COLO829 (cell line): ENCODE results near the gene CLN3.
A peak's percentile ranks its signal among the peaks of the same experiment; 100 is the strongest.
"Not testable (repeated sequence)": the region's sequence is repeated elsewhere in the genome, so short reads cannot be mapped to it uniquely, and the experiment has no call there.

Source experiments
- DNase-seq: peaks from one replicate; pipeline ENCODE4 v3.0.0; 2012; ENCODE audit warnings: low spot score

Gene CLN3

GRCh38 chr16:28491970-28492474, at the start of gene CLN3:
Gene CLN3, minus strand, starts transcription at chr16:28492074. Its CDS starts 315 bp downstream, at chr16:28491759.
- DNase-seq, result peak; percentile 96

DNA sequence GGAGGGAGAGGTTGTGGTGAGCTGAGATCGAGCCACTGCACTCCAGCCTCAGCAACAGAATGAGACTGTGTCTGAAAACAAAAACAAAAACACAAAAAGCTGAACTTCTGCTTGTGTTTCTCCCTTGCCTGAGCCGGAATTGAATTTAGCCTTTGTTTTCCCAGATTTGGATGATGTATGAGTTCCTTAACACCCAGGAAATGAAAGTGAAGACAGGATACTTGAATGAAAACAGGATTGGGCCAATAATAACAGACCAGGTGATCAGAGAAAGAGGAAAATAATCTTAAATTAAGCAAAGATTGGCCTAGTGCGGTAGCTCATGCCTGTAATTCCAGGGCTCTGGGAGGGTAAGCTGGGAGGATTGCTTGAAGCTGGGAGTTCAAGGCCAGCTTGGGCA, 48.5 kb upstream of the CLN3 start:
- DNase-seq, result no peak

DNA sequence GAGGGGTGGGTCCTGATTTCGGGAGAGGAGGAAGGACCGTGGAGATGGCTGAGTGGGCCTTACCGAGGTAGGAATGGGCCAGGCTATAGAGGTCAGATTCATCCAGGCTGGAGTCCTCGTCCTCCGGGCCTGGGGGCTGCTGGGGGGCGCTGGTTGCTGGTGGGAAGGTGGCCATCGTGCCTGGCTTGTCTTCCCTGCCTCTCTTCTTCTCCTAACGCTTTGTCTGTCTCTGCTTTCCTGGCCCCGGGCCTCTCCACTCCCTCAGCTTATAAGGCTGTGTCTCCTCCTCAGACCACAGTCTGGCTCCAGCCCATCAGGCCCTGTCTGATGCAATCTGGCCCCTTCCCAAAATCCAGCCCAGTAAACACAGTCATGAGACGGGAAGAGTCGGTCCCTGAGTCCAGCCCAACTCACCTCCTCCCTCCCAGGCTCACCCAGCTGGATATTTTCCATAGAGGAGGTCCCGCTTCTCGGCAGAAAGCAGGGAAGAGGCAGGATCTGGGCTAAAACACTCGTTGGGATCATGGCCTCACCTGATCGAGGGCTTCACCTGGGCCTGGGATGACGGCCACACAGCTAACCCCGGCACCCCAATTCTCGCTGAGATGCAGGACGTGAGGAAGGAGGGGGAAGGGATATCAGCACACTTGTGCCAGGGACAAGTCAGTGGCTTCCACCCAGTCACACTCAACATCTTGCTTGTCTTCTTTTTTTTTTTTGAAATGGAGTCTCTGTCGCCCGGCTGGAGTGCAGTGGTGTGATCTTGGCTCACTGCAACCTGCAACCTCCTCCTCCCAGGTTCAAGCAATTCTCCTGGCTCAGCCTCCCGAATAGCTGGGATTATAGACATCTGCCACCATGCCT, 47.1 kb upstream of the CLN3 start, which contains the start of gene NUPR1:
Gene NUPR1, minus strand, starts transcription at position 242 of the 864 bp plus-strand sequence. Its CDS starts 67 bp downstream, at position 175.
- peak; percentile 63 for DNase-seq

DNA sequence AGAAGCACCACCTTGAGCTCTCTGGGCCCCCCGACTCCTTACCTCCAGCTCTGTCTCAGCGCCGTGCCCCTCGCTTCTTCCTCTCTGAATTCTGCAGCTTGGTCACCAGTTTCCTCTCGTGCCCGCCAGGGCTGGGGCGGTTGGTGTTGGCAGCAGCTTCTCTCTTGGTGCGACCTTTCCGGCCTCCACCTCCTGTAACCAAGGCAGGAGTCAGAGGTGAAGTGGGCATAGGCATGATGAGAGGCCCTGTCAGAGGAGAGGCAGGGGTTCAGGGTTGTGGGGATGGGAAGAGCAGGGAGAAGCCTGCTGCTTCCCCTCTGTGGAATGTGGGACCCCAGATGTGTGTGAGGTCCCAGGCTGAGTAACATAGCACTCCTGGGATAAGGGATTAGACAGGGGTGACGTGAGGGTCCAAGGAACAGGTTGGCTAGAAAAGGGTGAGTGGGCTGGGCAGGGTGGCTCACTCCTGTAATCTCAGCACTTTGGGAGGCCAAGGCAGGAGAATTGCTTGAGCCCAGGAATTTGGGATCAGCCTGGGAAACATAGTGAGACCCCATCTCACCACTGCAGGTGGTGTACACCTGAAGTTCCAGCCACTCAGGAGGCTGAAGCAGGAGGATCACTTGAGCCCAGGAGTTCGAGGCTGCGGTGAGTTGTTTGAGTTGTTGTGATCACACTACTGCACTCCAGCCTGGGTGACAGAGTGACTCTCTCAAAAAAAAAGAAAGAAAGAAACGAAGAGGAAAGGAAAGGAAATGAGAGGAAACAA, 46.3 kb upstream of the CLN3 start:
- DNase-seq, result no peak

DNA sequence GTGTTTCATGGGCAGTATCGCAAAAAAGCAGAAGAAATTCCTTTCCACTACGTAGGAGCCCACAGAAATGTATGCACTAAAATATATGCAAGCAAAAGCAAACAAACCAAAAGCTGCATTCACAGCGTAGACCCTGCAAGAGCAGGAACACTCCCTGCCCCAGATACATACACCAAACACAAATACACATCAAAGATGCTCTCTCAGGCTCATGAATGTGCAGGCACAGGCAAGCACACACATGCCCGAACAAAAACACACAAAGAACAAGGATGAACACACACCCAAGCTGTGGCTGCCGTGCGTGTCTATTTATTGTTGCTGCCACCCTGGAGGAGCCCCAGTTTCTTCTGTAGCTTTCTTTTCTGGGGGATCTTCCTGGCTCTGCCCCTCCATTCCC, 45.2 kb upstream of the CLN3 start:
- DNase-seq, result no peak

GRCh38 chr16:28534542-28535373, 42.9 kb upstream of the CLN3 start:
- no peak for DNase-seq

DNA sequence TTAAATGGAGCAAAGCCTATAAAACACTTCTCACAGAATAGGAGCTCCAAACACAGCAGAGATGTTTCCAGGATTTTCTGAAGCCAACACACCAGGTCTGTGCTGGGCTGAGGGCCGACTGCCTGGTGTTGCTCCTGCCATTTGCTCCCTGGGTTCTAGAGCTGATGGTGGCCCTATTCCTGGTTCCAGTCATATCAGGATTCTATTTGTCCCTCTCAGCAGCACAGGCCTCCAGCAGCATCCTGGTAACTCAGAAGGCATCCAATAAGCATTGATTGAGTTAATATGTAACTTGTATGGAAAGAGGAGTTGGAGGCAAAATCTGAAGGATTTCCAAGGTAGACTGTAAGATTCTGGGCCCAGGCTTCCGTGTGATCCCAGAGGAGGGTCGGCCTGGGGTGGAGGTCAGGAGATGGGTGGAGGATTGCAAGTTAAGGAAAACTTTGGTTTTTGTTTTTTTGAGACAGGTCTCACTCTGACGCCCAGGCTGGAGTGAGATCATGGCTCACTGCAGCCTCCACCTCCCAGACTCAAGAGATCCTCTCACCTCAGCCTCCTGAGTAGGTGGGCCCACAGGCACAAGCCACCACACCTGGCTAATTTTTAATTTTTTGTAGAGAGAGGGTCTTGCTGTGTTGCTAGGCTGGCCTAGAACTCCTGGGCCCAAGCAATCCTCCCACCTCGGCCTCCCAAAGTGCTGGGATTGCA, 41.2 kb upstream of the CLN3 start:
- DNase-seq, result no peak

GRCh38 chr16:28531777-28532744, 40.2 kb upstream of the CLN3 start:
- no peak for DNase-seq

DNA sequence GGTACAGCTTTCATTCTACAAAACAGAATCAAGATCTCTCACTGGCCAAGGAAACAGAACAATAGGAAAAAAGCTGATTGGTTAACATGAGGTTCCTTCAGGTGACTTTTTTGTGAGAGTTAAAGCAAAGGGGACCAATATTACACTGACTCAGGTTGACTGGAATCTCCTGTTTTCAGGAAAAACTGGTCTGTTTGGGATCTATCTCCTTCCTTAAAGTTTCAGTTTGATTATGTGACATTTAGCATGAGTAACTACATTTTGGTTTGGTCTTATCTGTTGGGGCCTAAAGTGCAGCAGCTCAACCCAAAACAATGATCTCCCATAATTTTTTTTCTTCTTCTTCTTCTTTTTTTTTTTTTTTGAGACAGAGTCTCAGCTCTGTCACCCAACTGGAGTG, 37.2 kb upstream of the CLN3 start:
- no peak for DNase-seq

DNA sequence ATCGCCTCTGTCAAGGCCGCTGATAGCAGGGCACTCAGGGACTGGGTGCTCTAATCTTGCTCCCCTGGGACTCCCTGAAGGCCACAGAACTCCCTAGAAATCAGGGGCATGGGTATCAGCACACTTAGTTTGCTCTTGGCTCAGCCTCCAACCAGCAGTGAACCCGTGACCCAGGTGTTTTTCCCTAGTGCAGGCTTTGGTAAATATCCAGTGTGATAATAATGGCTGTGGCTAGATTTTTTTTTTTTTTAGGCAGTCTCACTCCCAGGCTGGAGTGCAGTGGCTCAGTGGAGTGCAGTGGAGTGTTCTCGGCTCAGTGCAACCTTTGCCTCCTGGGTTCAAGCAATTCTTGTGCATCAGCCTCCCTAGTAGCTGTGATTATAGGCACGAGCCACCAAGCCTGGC, 36.6 kb upstream of the CLN3 start:
- no peak for DNase-seq

DNA sequence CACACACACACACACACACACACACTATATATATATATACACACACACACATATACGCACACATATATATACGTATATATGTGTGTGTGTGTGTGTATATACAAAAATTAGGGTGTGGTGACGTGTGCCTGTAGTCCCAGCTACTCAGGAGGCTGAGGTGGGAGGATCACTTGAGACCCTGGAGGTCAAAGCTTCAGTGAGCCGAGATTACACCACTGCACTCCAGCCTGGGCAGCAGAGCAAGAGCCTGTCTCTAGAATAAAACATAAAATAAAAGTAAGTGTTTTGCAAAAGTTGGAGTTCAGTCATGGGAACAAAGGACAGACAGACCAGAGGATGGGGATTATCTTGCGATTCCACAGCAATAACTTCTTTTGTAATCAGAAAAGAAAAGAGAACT, 36.1 kb upstream of the CLN3 start:
- DNase-seq, result no peak

GRCh38 chr16:28527100-28527785, 35.4 kb upstream of the CLN3 start:
- not testable (repeated sequence) for DNase-seq

- DNase-seq, result no peak
These were observed 34.6 kb upstream of the CLN3 start for GRCh38 chr16:28526201-28527099.

- no peak for DNase-seq
These were observed 32.9 kb upstream of the CLN3 start for GRCh38 chr16:28524681-28525171.

DNA sequence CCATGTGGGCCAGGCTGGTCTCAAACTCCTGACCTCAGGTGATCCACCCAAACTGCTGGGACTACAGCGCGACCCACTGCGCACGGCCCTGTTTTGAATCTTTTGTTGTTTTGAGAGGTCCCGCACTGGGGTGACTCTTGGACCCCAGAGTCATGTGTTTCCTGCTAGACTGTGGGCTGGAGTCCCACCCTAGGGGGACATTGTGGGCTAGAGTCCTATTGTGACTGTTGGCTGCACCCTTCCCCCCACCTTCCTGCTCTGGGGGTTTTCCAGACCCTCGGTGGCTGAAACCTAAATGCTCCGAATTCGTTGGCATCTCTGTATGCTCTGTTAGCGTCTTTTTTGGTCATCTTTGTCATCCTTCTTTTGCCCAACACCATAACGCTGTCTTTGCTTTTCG, 30.9 kb upstream of the CLN3 start:
- DNase-seq, result no peak

GRCh38 chr16:28521436-28521835, 29.6 kb upstream of the CLN3 start:
- no peak for DNase-seq

DNA sequence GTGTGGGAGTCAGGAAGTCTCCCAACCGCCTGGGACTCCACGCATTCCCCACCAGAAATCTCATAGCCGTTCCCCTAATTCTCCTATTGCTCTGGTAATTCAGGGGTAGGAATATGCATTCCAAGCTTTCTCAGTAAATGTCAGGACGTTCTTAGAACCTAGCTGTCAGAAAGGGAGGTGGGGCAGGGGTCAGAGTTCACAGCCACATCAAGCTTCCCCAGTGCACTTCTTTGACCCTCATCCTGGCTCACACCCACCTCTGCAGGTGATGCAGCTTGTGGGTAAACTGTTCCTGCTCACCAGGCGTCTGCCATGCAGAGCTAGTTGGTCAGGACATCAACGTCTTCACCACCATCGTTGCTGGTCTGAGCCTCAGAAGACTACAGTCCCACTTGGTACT, 28.8 kb upstream of the CLN3 start:
- DNase-seq, result no peak

DNA sequence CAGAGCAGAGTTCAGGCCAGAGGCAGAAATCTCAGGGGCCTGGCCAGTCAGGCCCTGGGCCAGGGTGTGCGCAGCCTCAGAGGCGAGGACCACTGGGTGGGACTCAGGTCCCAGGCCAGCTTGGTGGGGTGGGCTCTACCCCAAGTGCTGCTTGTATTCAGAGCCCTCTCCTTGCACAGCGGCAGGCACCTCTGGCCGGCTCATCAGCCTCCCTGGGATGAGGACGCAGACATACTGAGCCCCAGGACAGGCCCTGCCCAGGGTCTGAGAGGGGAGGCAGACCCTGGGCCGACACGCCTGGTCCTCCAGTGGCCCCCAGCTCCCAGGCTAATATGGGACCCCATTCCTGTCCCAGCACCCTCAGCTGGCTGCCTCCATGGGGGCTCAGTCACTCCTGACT, 22.4 kb upstream of the CLN3 start:
- no peak for DNase-seq
